NCI-H748 treated with DMSO at 0.1 percent for 48 hours (cell line): ENCODE data around the gene EPPIN.

Experiments
- DNase-seq: peaks from one replicate; lab custom pipeline; 2025; lab: John Stamatoyannopoulos, UW

EPPIN gene

GRCh38 chr20:45538209-45538799 is 8.9 kb downstream of the EPPIN start:
- DNase-seq: no peak

GRCh38 chr20:45527294-45527693 is 19.9 kb downstream of the EPPIN start:
- no peak for DNase-seq

- no peak for DNase-seq
These were observed 23.4 kb downstream of the EPPIN start for GRCh38 chr20:45523821-45524220.

GRCh38 chr20:45518282-45518681 is 28.9 kb downstream of the EPPIN start:
- DNase-seq: no peak

- no peak for DNase-seq
These were observed 31.9 kb downstream of the EPPIN start, which contains the start of gene SPINT3 for GRCh38 chr20:45515147-45515913. Gene SPINT3 (minus strand): TSS chr20:45515622. CDS start chr20:45515608, 14 bp downstream.

GRCh38 chr20:45510242-45510862 is 36.8 kb downstream of the EPPIN start:
- no peak for DNase-seq

- no peak for DNase-seq
These were observed 38.1 kb downstream of the EPPIN start for GRCh38 chr20:45509091-45509490.

- no peak for DNase-seq
These were observed 38.9 kb downstream of the EPPIN start for GRCh38 chr20:45508068-45508886.

- DNase-seq: no peak
These were observed 40.0 kb downstream of the EPPIN start for GRCh38 chr20:45507011-45507820.

- DNase-seq: no peak
These were observed 40.8 kb downstream of the EPPIN start for GRCh38 chr20:45506398-45506797.

GRCh38 chr20:45503403-45503802 is 43.8 kb downstream of the EPPIN start:
- no peak for DNase-seq

GRCh38 chr20:45502561-45502960 is 44.6 kb downstream of the EPPIN start:
- no peak for DNase-seq

GRCh38 chr20:45501600-45501999 is 45.6 kb downstream of the EPPIN start:
- no peak for DNase-seq

- DNase-seq: no peak
These were observed 47.2 kb downstream of the EPPIN start for GRCh38 chr20:45500022-45500421.

GRCh38 chr20:45497971-45498494 is 49.2 kb downstream of the EPPIN start:
- DNase-seq: no peak

- DNase-seq: no peak
These were observed 51.0 kb downstream of the EPPIN start for GRCh38 chr20:45496166-45496565.

- no peak for DNase-seq
These were observed 51.7 kb downstream of the EPPIN start for GRCh38 chr20:45495501-45495941.
